Kidney (tissue), 14 donors: ENCODE data around the gene EIF2B2. TPM values are rescaled to one million over a fixed set of nuclear protein-coding genes. Genes with fewer than 3 reads are reported as not detected.

Source experiments
- DNase-seq, 5 donors: peaks; one replicate each; pipeline ENCODE4 v3.0.0-alpha.2; 2013 to 2020
- FAIRE-seq: peaks from 2 replicates; lab custom pipeline; 2012; peaks lifted over from hg19 to GRCh38; lab: Jason Lieb, UNC
- H3K27ac ChIP-seq, 2 donors: one replicate each; pipeline ENCODE4 v1.7.0; 2013; ENCODE audit warnings: low read depth in 2 of 2, low read length in 2 of 2, inconsistent platforms in 1 of 2
- H3K27me3 ChIP-seq: one replicate; pipeline ENCODE4 v1.7.1; 2013; ENCODE audit warnings: low read length, inconsistent platforms; ENCODE audit not compliant: control insufficient read depth, insufficient read depth
- H3K36me3 ChIP-seq, 3 donors: one replicate each; pipeline versions ENCODE4 v1.7.0 to v1.7.1; 2013; ENCODE audit warnings: low read length in 3 of 3, control low read depth in 1 of 3, inconsistent platforms in 1 of 3; ENCODE audit not compliant: insufficient read depth in 3 of 3, control insufficient read depth in 2 of 3
- H3K4me1 ChIP-seq, 3 donors: one replicate each; pipeline versions ENCODE4 v1.7.0 to v1.7.1; 2013; ENCODE audit warnings: low read length in 3 of 3, inconsistent platforms in 1 of 3, low read depth in 1 of 3; ENCODE audit not compliant: control insufficient read depth in 2 of 3, insufficient read depth in 2 of 3
- H3K4me3 ChIP-seq, 3 donors: one replicate each; pipeline versions ENCODE4 v1.7.0 to v1.8.1; 2013; ENCODE audit warnings: low read length in 3 of 3, control low read depth in 1 of 3, inconsistent platforms in 1 of 3
- H3K9ac ChIP-seq, 3 donors: one replicate each; pipeline versions ENCODE4 v1.7.0 to v1.7.1; 2013; ENCODE audit warnings: low read length in 3 of 3, control low read depth in 1 of 3, inconsistent platforms in 1 of 3
- H3K9me3 ChIP-seq, 3 donors: one replicate each; pipeline versions ENCODE4 v1.7.0 to v1.7.1; 2013; ENCODE audit warnings: low read length in 3 of 3, control low read depth in 1 of 3, inconsistent platforms in 1 of 3; ENCODE audit not compliant: control insufficient read depth in 2 of 3, insufficient read depth in 1 of 3
- CTCF ChIP-seq: IDR thresholded peaks from 3 replicates; pipeline ENCODE4 v1.5.1; 2012; ENCODE audit warnings: mild to moderate bottlenecking, moderate library complexity, borderline replicate concordance; ENCODE audit not compliant: insufficient read depth; ENCODE audit errors: extremely low read depth
- intact Hi-C: fragments of 100-400 bp; cut with DNase I; formaldehyde crosslinking; loops from one replicate; pipeline ENCODE4 v1.11.1; 2022
- polyA plus RNA-seq: library from polyadenylated mRNA; stranded (reverse); fragments of 350-450 nt; fragmentation: Illumina TruSeq; extraction: RNeasy Lipid Tissue Mini Kit (QIAGEN cat#74804); gene quantifications from one replicate; pipeline ENCODE4 v1.2.3, GENCODE V29; 2014; ENCODE audit warnings: low read depth, low replicate concordance; ENCODE audit not compliant: insufficient read depth
- total RNA-seq: library from RNA; stranded (reverse); fragmentation: NEBNext Ultra II Directional; extraction: Animal tissue kit (Norgen Biotek cat#: 25700); gene quantifications from one replicate; pipeline ENCODE4 v1.2.1, GENCODE V29; 2021
- donor health status: control.
- donor health status: control.
- donor health status: control.
- donor health status: control.
- donor health status: control.
- donor health status: DM: yes; HTN: yes; CAD: no.
- donor health status: Normal renal cell carcinoma (clear cell type).

Gene EIF2B2
- total and polyA plus RNA-seq, 2 donors from 2014 or later, result 44.0 to 60.6 TPM

GRCh38 chr14:75005357-75005756, 2.6 kb downstream of the EIF2B2 start:
- FAIRE-seq, result no peak
- H3K36me3 ChIP-seq, result peaks cover 12 to 54% (median 19%) of the 10 kb centered on the region in 3 donors
- intact Hi-C loops, result no loop called here
- no peak for DNase-seq
- H3K27ac ChIP-seq, result no peak overlapping the region
- H3K9ac ChIP-seq, result no peak overlapping the region
- TF ChIP-seq CTCF, result no peak
- no peaks in the 10 kb centered on the region for H3K27me3 ChIP-seq
- peaks cover 0 to 15% (median 10%) of the 10 kb centered on the region in 3 donors for H3K4me1 ChIP-seq
- H3K4me3 ChIP-seq, result no peak overlapping the region
- H3K9me3 ChIP-seq, result no peaks in the 10 kb centered on the region

GRCh38 chr14:75009176-75009575, 6.5 kb downstream of the EIF2B2 start:
- no peaks in the 10 kb centered on the region for H3K9me3 ChIP-seq
- no peak overlapping the region for H3K27ac ChIP-seq
- DNase-seq, result no peak
- H3K36me3 ChIP-seq, result peaks cover 17 to 68% (median 19%) of the 10 kb centered on the region in 3 donors
- FAIRE-seq, result no peak
- H3K27me3 ChIP-seq, result no peaks in the 10 kb centered on the region
- peaks cover 0 to 1% (median under 1%) of the 10 kb centered on the region in 3 donors for H3K4me1 ChIP-seq
- TF ChIP-seq CTCF, result no peak
- no peak overlapping the region for H3K9ac ChIP-seq
- intact Hi-C loops, result no loop called here
- H3K4me3 ChIP-seq, result no peak overlapping the region

- no peaks in the 10 kb centered on the region for H3K27me3 ChIP-seq
- TF ChIP-seq CTCF, result no peak
- peaks cover 19 to 73% (median 23%) of the 10 kb centered on the region in 3 donors for H3K36me3 ChIP-seq
- H3K27ac ChIP-seq, result no peak overlapping the region
- intact Hi-C loops, result no loop called here
- DNase-seq (no peak), FAIRE-seq (no peak)
- H3K9ac ChIP-seq, result no peak overlapping the region
- H3K4me1 ChIP-seq, result no peaks in the 10 kb centered on the region
- no peak overlapping the region for H3K4me3 ChIP-seq
- H3K9me3 ChIP-seq, result no peaks in the 10 kb centered on the region
These were observed 7.9 kb downstream of the EIF2B2 start for GRCh38 chr14:75010472-75011093.
